Stomach smooth muscle (tissue), 2 donors: ENCODE data around the gene CHL1.

Experiments
- H3K27ac ChIP-seq: one replicate; pipeline ENCODE4 v1.7.0; 2013; ENCODE audit warnings: mild to moderate bottlenecking, low read length, inconsistent platforms
- H3K27me3 ChIP-seq, 2 donors: one replicate each; pipeline ENCODE4 v1.7.0; 2013; ENCODE audit warnings: low read length in 2 of 2; ENCODE audit not compliant: insufficient read depth in 2 of 2, control insufficient read depth in 1 of 2
- H3K36me3 ChIP-seq, 2 donors: one replicate each; pipeline ENCODE4 v1.7.0; 2013; ENCODE audit warnings: low read length in 2 of 2; ENCODE audit not compliant: control insufficient read depth in 2 of 2, insufficient read depth in 2 of 2
- H3K4me1 ChIP-seq: one replicate; pipeline ENCODE4 v1.7.0; 2013; ENCODE audit warnings: low read length; ENCODE audit not compliant: control insufficient read depth, insufficient read depth
- H3K4me3 ChIP-seq, 2 donors: one replicate each; pipeline ENCODE4 v1.7.0; 2013; ENCODE audit warnings: low read length in 2 of 2
- H3K9ac ChIP-seq, 2 donors: one replicate each; pipeline ENCODE4 v1.7.0; 2013; ENCODE audit warnings: low read length in 2 of 2, mild to moderate bottlenecking in 1 of 2
- H3K9me3 ChIP-seq, 2 donors: one replicate each; pipeline ENCODE4 v1.7.0; 2013; ENCODE audit warnings: low read length in 2 of 2; ENCODE audit not compliant: control insufficient read depth in 2 of 2
- donor health status: healthy.
- donor health status: Pancreatic carcinoma.

Gene CHL1

GRCh38 chr3:249587-250262 is 53.2 kb downstream of the CHL1 start:
- Histone ChIP-seq H3K27ac (no peak overlapping the region), H3K4me3 (no peak overlapping the region)

GRCh38 chr3:256501-256900 is 59.9 kb downstream of the CHL1 start:
- Histone ChIP-seq H3K27me3 (no peaks in the 10 kb centered on the region), H3K4me1 (no peaks in the 10 kb centered on the region), H3K27ac (no peak overlapping the region), H3K36me3 (no peaks in the 10 kb centered on the region), H3K4me3 (no peak overlapping the region), H3K9me3 (peaks cover 0 to 4% of the 10 kb centered on the region in 2 donors), H3K9ac (no peak overlapping the region)

More at GRCh38 chr3:249587-250262, 53.2 kb downstream of the CHL1 start:
- Histone ChIP-seq H3K9ac (no peak overlapping the region), H3K27me3 (no peaks in the 10 kb centered on the region), H3K36me3 (no peaks in the 10 kb centered on the region), H3K4me1 (no peaks in the 10 kb centered on the region), H3K9me3 (peaks cover 0 to 4% of the 10 kb centered on the region in 2 donors)

DNA sequence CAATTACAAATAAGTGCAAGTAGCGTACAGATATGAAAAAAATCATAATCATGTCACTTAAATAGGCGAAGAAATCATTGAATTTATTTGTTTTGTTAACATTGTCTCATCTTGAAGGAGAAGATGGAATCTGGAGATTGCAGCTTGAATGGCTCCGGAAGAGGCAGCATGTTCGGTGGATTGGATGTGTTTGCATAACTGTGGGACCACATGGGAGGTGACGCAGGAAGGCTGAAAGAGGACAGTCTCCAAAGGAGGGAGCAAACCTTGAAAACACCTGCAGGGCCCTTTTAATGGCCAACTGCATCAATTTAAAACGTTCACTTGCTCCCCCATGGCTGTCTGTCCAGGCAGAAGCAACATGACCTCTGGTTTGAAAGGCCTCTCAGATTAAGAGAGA is 61.3 kb downstream of the CHL1 start:
- no peak overlapping the region for H3K9ac ChIP-seq
- H3K4me3 ChIP-seq = no peak overlapping the region
- no peaks in the 10 kb centered on the region for H3K27me3 ChIP-seq
- H3K36me3 ChIP-seq = no peaks in the 10 kb centered on the region
- H3K9me3 ChIP-seq = peaks cover 0 to 4% of the 10 kb centered on the region in 2 donors
- no peaks in the 10 kb centered on the region for H3K4me1 ChIP-seq
- no peak overlapping the region for H3K27ac ChIP-seq

DNA sequence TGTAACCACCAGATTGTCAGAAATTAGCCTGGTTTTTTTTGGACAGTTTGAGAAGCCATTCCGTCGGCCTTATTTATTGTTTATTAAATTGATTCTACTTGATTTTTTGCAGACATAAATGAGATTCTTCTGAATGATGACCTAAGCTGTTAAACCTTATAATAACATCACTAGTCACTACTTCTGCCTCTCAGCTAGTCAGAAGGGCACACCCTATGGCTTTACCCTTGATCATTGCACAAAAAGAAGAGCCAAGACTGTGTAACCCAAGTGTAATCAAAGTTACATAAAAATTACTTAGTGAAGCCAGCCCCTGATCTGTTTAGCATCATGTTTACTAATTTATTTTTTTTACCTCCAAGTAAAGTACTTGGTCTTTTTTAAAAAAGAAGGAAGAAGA is 64.3 kb downstream of the CHL1 start:
- Histone ChIP-seq H3K4me3 (no peak overlapping the region), H3K27me3 (no peaks in the 10 kb centered on the region), H3K9me3 (no peaks in the 10 kb centered on the region), H3K9ac (no peak overlapping the region), H3K36me3 (no peaks in the 10 kb centered on the region), H3K4me1 (no peaks in the 10 kb centered on the region), H3K27ac (no peak overlapping the region)

DNA sequence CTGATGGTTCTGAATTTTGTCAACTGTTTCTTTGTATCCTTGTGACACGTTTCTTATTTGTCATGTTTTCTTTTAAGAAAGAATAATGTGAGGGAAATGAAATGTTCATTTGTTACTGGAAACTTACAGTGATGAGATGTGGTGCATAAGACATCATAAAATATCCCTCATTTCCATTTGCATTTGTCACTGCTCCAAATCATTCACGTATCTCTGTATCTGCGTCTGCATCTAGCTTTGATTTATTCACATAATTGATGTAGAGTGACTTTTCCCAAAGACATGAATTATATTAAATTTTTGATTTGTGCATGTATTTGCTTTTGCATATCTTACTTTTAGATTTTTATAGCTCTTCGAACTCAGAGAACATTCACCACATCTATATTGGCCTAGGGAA is 66.8 kb downstream of the CHL1 start:
- Histone ChIP-seq H3K4me3 (no peak overlapping the region), H3K27me3 (no peaks in the 10 kb centered on the region), H3K4me1 (no peaks in the 10 kb centered on the region), H3K36me3 (no peaks in the 10 kb centered on the region), H3K9me3 (no peaks in the 10 kb centered on the region), H3K9ac (no peak overlapping the region), H3K27ac (no peak overlapping the region)

GRCh38 chr3:264394-265156 is 68.0 kb downstream of the CHL1 start:
- Histone ChIP-seq H3K9ac (no peak overlapping the region), H3K4me3 (no peak overlapping the region), H3K36me3 (no peaks in the 10 kb centered on the region), H3K9me3 (no peaks in the 10 kb centered on the region), H3K27me3 (no peaks in the 10 kb centered on the region), H3K27ac (no peak overlapping the region), H3K4me1 (no peaks in the 10 kb centered on the region)

GRCh38 chr3:267101-267500 is 70.5 kb downstream of the CHL1 start:
- H3K4me3 ChIP-seq = no peak overlapping the region
- no peak overlapping the region for H3K27ac ChIP-seq
- no peaks in the 10 kb centered on the region for H3K9me3 ChIP-seq
- H3K27me3 ChIP-seq = no peaks in the 10 kb centered on the region
- no peaks in the 10 kb centered on the region for H3K4me1 ChIP-seq
- no peak overlapping the region for H3K9ac ChIP-seq
- no peaks in the 10 kb centered on the region for H3K36me3 ChIP-seq

- no peaks in the 10 kb centered on the region for H3K27me3 ChIP-seq
- no peak overlapping the region for H3K4me3 ChIP-seq
- no peak overlapping the region for H3K27ac ChIP-seq
- H3K4me1 ChIP-seq = no peaks in the 10 kb centered on the region
- H3K9ac ChIP-seq = no peak overlapping the region
- H3K36me3 ChIP-seq = no peaks in the 10 kb centered on the region
- H3K9me3 ChIP-seq = no peaks in the 10 kb centered on the region
These were observed 74.1 kb downstream of the CHL1 start for GRCh38 chr3:270688-271087.

DNA sequence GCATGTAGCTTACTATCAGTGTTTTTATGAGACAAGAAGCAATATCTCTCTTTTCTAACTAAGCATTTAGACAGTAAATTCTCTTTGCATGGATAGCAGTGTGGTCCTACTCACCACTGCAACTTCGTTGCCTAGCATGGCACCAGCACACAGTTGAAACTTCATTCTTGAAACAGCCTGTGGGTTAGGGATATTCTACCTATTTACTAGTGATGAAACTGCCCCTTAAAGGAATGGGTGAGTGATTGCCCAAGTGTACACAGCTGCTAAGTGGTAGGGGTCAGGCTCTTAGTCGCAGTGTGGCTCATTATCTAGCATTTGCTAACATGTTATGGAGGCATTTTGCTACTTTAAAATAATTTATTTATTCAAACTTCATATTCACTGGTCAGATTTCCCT is 78.4 kb downstream of the CHL1 start:
- H3K9ac ChIP-seq = no peak overlapping the region
- no peaks in the 10 kb centered on the region for H3K36me3 ChIP-seq
- no peaks in the 10 kb centered on the region for H3K4me1 ChIP-seq
- no peaks in the 10 kb centered on the region for H3K27me3 ChIP-seq
- H3K9me3 ChIP-seq = no peaks in the 10 kb centered on the region
- no peak overlapping the region for H3K4me3 ChIP-seq
- no peak overlapping the region for H3K27ac ChIP-seq

GRCh38 chr3:277873-278272 is 81.3 kb downstream of the CHL1 start:
- H3K4me1 ChIP-seq = no peaks in the 10 kb centered on the region
- H3K36me3 ChIP-seq = no peaks in the 10 kb centered on the region
- no peak overlapping the region for H3K4me3 ChIP-seq
- H3K9me3 ChIP-seq = no peaks in the 10 kb centered on the region
- no peaks in the 10 kb centered on the region for H3K27me3 ChIP-seq
- H3K27ac ChIP-seq = no peak overlapping the region
- no peak overlapping the region for H3K9ac ChIP-seq
